SK-N-SH treated with all-trans-retinoic acid at 6 μM for 48 hours (cell line): ENCODE measurements around the gene COL7A1.

Experiments used
- ATAC-seq: fragments of 200-7000 bp; cut with Tn5 transposase; 3 replicates; pipeline ENCODE4 v1.9.1; 2020; ENCODE audit warnings: mild to moderate bottlenecking, moderate library complexity
- ARNTL ChIP-seq: fragments of 450-650 bp; formaldehyde crosslinking; IDR thresholded peaks from 2 replicates; pipeline ENCODE4 v1.5.0; 2020; ENCODE audit warnings: low read depth, mild to moderate bottlenecking, moderate library complexity, borderline replicate concordance
- CSDC2 ChIP-seq: fragments of 250-450 bp; sonication (Bioruptor Pico); IDR thresholded peaks from 2 replicates; pipeline ENCODE4 v1.5.0; 2020; ENCODE audit warnings: mild to moderate bottlenecking, moderate library complexity
- ESRRG ChIP-seq: fragments of 250-450 bp; sonication (Bioruptor Pico); IDR thresholded peaks from 2 replicates; pipeline ENCODE4 v1.6.1; 2021; ENCODE audit warnings: mild to moderate bottlenecking
- GLIS3 ChIP-seq: fragments of 250-450 bp; sonication (Bioruptor Pico); IDR thresholded peaks from 2 replicates; pipeline ENCODE4 v1.5.0; 2020; ENCODE audit warnings: mild to moderate bottlenecking, moderate library complexity
- OSR1 ChIP-seq: fragments of 250-450 bp; sonication (Bioruptor Pico); IDR thresholded peaks from 2 replicates; pipeline ENCODE4 v1.8.0; 2022; ENCODE audit warnings: moderate library complexity, mild to moderate bottlenecking, inconsistent platforms
- POU6F1 ChIP-seq: fragments of 250-450 bp; sonication (Bioruptor Pico); IDR thresholded peaks from 2 replicates; pipeline ENCODE4 v1.8.0; 2021; ENCODE audit warnings: low read depth, mild to moderate bottlenecking, moderate library complexity, borderline replicate concordance
- PPARA ChIP-seq: fragments of 250-450 bp; sonication (Bioruptor Pico); IDR thresholded peaks from 2 replicates; pipeline ENCODE4 v1.5.0; 2020; ENCODE audit warnings: mild to moderate bottlenecking, borderline replicate concordance
- RARB ChIP-seq: fragments of 250-450 bp; sonication (Bioruptor Pico); IDR thresholded peaks from 2 replicates; pipeline ENCODE4 v1.8.0; 2021; ENCODE audit warnings: mild to moderate bottlenecking, moderate library complexity
- SNAI2 ChIP-seq: fragments of 250-450 bp; sonication (Bioruptor Pico); IDR thresholded peaks from 2 replicates; pipeline ENCODE4 v1.5.0; 2020; ENCODE audit warnings: mild to moderate bottlenecking, moderate library complexity
- TOX ChIP-seq: fragments of 250-450 bp; sonication (Bioruptor Pico); IDR thresholded peaks from 2 replicates; pipeline ENCODE4 v1.8.0; 2021; ENCODE audit warnings: mild to moderate bottlenecking, moderate library complexity, borderline replicate concordance
- TSHZ2 ChIP-seq: fragments of 250-450 bp; sonication (Bioruptor Pico); IDR thresholded peaks from 2 replicates; pipeline ENCODE4 v1.5.0; 2020; ENCODE audit warnings: mild to moderate bottlenecking, moderate library complexity
- ZC3H10 ChIP-seq: fragments of 250-450 bp; sonication (Bioruptor Pico); IDR thresholded peaks from 2 replicates; pipeline ENCODE4 v1.5.1; 2021; ENCODE audit warnings: mild to moderate bottlenecking, moderate library complexity
- ZFP30 ChIP-seq: fragments of 450-650 bp; formaldehyde crosslinking; IDR thresholded peaks from 2 replicates; pipeline ENCODE4 v1.5.0; 2022; ENCODE audit warnings: mild to moderate bottlenecking, moderate library complexity
- ZNF70 ChIP-seq: fragments of 450-650 bp; formaldehyde crosslinking; IDR thresholded peaks from 2 replicates; pipeline ENCODE4 v1.5.0; 2020; ENCODE audit warnings: mild to moderate bottlenecking, moderate library complexity
- ZNF8 ChIP-seq: fragments of 450-650 bp; formaldehyde crosslinking; IDR thresholded peaks from 2 replicates; pipeline ENCODE4 v1.5.0; 2020; ENCODE audit warnings: mild to moderate bottlenecking, moderate library complexity

COL7A1 gene

GRCh38 chr3:48619541-48620524 lies 24.7 kb upstream of the COL7A1 start:
- TF ChIP-seq PPARA (CRISPR knock-in tag): no peak
- TF ChIP-seq RARB: no peak
- no peak for TF ChIP-seq OSR1
- no peak for TF ChIP-seq CSDC2
- TF ChIP-seq TSHZ2 (CRISPR knock-in tag): no peak
- no peak for ATAC-seq

- TF ChIP-seq ZC3H10 (no peak), ZFP30 (no peak), ARNTL (CRISPR knock-in tag) (no peak), TOX (CRISPR knock-in tag) (no peak)
- TF ChIP-seq, all 23 proteins: peak for 0
- ATAC-seq: no peak
These were observed 22.4 kb upstream of the COL7A1 start for GRCh38 chr3:48617559-48617958.

DNA sequence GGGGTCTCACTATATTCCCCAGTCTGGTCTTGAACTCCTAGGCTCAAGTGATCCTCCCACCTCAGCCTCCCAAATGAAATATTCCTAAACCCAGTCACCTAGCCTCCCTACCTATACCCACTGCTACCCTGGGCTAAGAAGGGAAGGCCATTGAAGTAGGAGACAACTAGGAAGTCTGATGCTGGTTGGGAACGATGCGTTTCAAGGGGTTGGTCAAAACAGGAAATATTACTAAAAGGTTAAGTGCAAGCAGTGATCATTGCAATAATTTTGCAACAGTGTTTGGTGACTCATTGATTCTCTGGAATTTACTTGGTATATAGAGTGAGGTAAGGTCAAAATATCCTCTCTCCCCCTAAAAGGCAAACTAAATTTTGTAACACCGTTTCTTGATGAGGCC lies 18.9 kb upstream of the COL7A1 start:
- TF ChIP-seq CSDC2 (no peak), TOX (CRISPR knock-in tag) (no peak)
- ATAC-seq: no peak

- TF ChIP-seq CSDC2: no peak
- TF ChIP-seq, all 23 proteins: peak for 0
- ATAC-seq: no peak
These were observed 17.2 kb upstream of the COL7A1 start for GRCh38 chr3:48612309-48612708.

GRCh38 chr3:48609088-48610005 lies 14.2 kb upstream of the COL7A1 start, which contains the start of gene UQCRC1:
TSS of gene UQCRC1 (minus strand) at chr3:48609646. CDS start at chr3:48609620, 26 bp downstream.
- ATAC-seq: peak; percentile 100
- TF ChIP-seq ESRRG (CRISPR knock-in tag): no peak
- TF ChIP-seq TSHZ2 (CRISPR knock-in tag): peak; percentile 46; the same call in 1 of the 2 replicates
- TF ChIP-seq CSDC2: no peak
- TF ChIP-seq SNAI2 (CRISPR knock-in tag): no peak
- no peak for TF ChIP-seq OSR1

DNA sequence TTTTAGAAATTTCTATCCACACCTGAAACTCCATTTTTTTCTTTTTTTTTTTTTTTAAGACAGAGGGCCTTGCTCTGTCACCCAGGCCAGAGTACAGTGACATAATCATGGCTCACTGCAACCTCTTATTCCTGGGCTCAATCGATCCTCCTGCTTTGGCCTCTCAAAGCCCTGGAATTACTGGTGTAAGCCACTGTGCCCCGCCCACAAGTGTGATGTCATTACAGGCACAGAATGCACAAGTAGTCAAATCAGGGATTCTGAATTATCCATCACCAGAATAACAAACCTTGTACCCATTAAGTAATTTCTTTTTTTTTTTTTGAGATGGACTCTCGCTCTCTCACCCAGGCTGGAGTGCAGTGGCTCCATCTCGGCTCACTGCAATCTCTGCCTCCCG lies 12.4 kb upstream of the COL7A1 start:
- TF ChIP-seq POU6F1: no peak
- TF ChIP-seq SNAI2 (CRISPR knock-in tag): no peak
- TF ChIP-seq GLIS3 (CRISPR knock-in tag): no peak
- no peak for TF ChIP-seq CSDC2
- no peak for TF ChIP-seq ZNF70
- TF ChIP-seq PPARA (CRISPR knock-in tag): no peak
- no peak for TF ChIP-seq ZNF8 (CRISPR knock-in tag)
- no peak for ATAC-seq
